ENCODE measurements around the gene SNRNP25.
"Not testable (repeated sequence)": the region's sequence is repeated elsewhere in the genome, so short reads cannot be mapped to it uniquely, and the experiment has no call there.

The SNRNP25 gene

GRCh38 chr16:42069-42457 is 11.6 kb upstream of the SNRNP25 start:
- DNase-seq, result no peak

GRCh38 chr16:42691-43090 is 10.9 kb upstream of the SNRNP25 start:
- DNase-seq, result no peak

GRCh38 chr16:43294-43693 is 10.3 kb upstream of the SNRNP25 start:
- no peak for DNase-seq

- DNase-seq, result no peak
Observed at GRCh38 chr16:44655-45054, 9.0 kb upstream of the SNRNP25 start.

- no peak for DNase-seq
Observed at GRCh38 chr16:45454-45853, 8.2 kb upstream of the SNRNP25 start.

GRCh38 chr16:46510-46909 is 7.1 kb upstream of the SNRNP25 start:
- DNase-seq, result not testable (repeated sequence)

GRCh38 chr16:47234-47633 is 6.4 kb upstream of the SNRNP25 start:
- DNase-seq, result no peak

GRCh38 chr16:50769-51591 is 2.6 kb upstream of the SNRNP25 start:
- no peak for DNase-seq

GRCh38 chr16:54237-54581 is 581 bp downstream of the SNRNP25 start:
- DNase-seq, result no peak

GRCh38 chr16:55571-56136 is 2.0 kb downstream of the SNRNP25 start:
- DNase-seq, result no peak

GRCh38 chr16:56231-56927 is 2.8 kb downstream of the SNRNP25 start:
- DNase-seq, result no peak

- DNase-seq, result no peak
Observed at GRCh38 chr16:57711-58110, 4.1 kb downstream of the SNRNP25 start.

- DNase-seq, result no peak
Observed at GRCh38 chr16:58491-59439, 5.1 kb downstream of the SNRNP25 start.

GRCh38 chr16:59440-60059 is 5.9 kb downstream of the SNRNP25 start:
- no peak for DNase-seq

GRCh38 chr16:60166-60565 is 6.5 kb downstream of the SNRNP25 start:
- no peak for DNase-seq

- no peak for DNase-seq
Observed at GRCh38 chr16:60929-61878, 7.6 kb downstream of the SNRNP25 start.

- no peak for DNase-seq
Observed at GRCh38 chr16:61879-62281, 8.3 kb downstream of the SNRNP25 start.

GRCh38 chr16:62283-62967 is 8.8 kb downstream of the SNRNP25 start:
- DNase-seq, result no peak

GRCh38 chr16:62968-63391 is 9.4 kb downstream of the SNRNP25 start:
- DNase-seq, result no peak

GRCh38 chr16:63466-63865 is 9.8 kb downstream of the SNRNP25 start:
- no peak for DNase-seq

Data from NCI-H526 treated with DMSO at 0.1 percent for 48 hours (cell line).